Lung (tissue), 12 donors: ENCODE measurements around the gene LMBR1. TPM values are rescaled to one million over a fixed set of nuclear protein-coding genes. Genes with fewer than 3 reads are reported as not detected.
"Not testable (repeated sequence)": the region's sequence is repeated elsewhere in the genome, so short reads cannot be mapped to it uniquely, and the experiment has no call there.

ENCODE experiments used
- ATAC-seq: fragments of 200-7000 bp; cut with Tn5 transposase; one replicate; pipeline ENCODE4 v1.9.1; 2020; ENCODE audit warnings: moderate number of reproducible peaks; ENCODE audit not compliant: insufficient read depth, low FRiP score
- DNase-seq, 3 donors: peaks; one replicate each; pipeline ENCODE4 v3.0.0-alpha.2; 2013 to 2017
- H3K27ac ChIP-seq, 2 donors: one replicate each; pipeline ENCODE4 v1.5.1; 2013; ENCODE audit warnings: mild to moderate bottlenecking in 2 of 2, moderate library complexity in 2 of 2, control low read depth in 1 of 2, inconsistent platforms in 1 of 2, low read depth in 1 of 2, low read length in 1 of 2
- H3K27me3 ChIP-seq, 3 donors: one replicate each; pipeline ENCODE4 v1.5.1; 2013; ENCODE audit warnings: low read length in 2 of 3; ENCODE audit not compliant: control insufficient read depth in 3 of 3, insufficient read depth in 3 of 3
- H3K36me3 ChIP-seq, 4 donors: one replicate each; pipeline ENCODE4 v1.5.1; 2013; ENCODE audit warnings: low read length in 4 of 4, mild to moderate bottlenecking in 1 of 4, moderate library complexity in 1 of 4; ENCODE audit not compliant: control insufficient read depth in 4 of 4, insufficient read depth in 4 of 4
- H3K4me1 ChIP-seq, 5 donors: one replicate each; pipeline ENCODE4 v1.5.1; 2013; ENCODE audit warnings: low read length in 5 of 5, mild to moderate bottlenecking in 2 of 5, moderate library complexity in 1 of 5; ENCODE audit not compliant: control insufficient read depth in 5 of 5, insufficient read depth in 5 of 5
- H3K4me3 ChIP-seq: one replicate; pipeline ENCODE4 v1.5.1; 2013; ENCODE audit warnings: mild to moderate bottlenecking, control low read depth, moderate library complexity
- H3K9ac ChIP-seq, 2 donors: one replicate each; pipeline ENCODE4 v1.5.1; 2013; ENCODE audit warnings: low read length in 2 of 2, control low read depth in 1 of 2; ENCODE audit not compliant: insufficient read depth in 1 of 2
- H3K9me3 ChIP-seq, 4 donors: one replicate each; pipeline ENCODE4 v1.5.1; 2013; ENCODE audit warnings: low read length in 3 of 4, mild to moderate bottlenecking in 1 of 4, moderate library complexity in 1 of 4; ENCODE audit not compliant: control insufficient read depth in 4 of 4, insufficient read depth in 3 of 4
- WGBS, 2 donors: extraction: QIAGEN DNeasy Blood & Tissue Kit; methylation state at CpG; one replicate each; pipeline ENCODE4 v1.1.7; 2013; 5-methylcytosine and 5-hydroxymethylcytosine counted together
- polyA plus RNA-seq, 2 donors: library from polyadenylated mRNA; stranded (reverse); fragments of 200-250 nt; gene quantifications; one replicate each; pipeline ENCODE4 v1.2.1, GENCODE V29; 2013
- total RNA-seq, 2 donors: library from RNA; depleted of rRNA in 1 of 2; stranded (reverse); fragments of >200 nt in 1 of 2; gene quantifications; one replicate each; pipeline ENCODE4 v1.2.1, GENCODE V29; 2014 to 2021
- TF ChIP-seq, protein P1 (sequence below): IDR thresholded peaks from 2 replicates; pipeline ENCODE4 v1.5.1; 2012; ENCODE audit warnings: mild to moderate bottlenecking; ENCODE audit errors: control extremely low read depth, extremely low read depth
- donor health status: control.
- donor health status: control.
- donor health status: Bipolar disorder and iron deficiency.
- donor health status: healthy.
- donor health status: DM: yes; HTN: yes; CAD: no.

LMBR1 gene
- total and polyA plus RNA-seq, 4 donors, result 9.7 to 119 (median 45.0) TPM

DNA sequence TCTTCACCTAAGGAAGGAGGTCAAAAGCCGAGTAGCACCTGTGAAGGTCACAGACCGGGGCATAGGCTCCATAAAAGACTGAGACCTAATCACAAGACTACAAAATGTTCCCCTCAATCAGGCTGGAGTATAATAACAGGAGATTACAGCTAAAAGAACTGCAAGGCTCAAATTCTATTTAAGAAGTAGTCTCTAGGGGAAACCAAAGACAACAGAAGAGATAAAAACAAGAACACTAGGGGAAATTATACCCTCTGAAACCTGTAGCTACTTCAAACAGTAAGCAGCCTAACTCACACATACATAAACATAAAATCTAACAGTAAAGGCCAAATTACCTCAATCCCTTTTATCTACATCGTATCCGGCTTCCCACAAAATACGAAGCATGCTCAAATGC is 38.3 kb downstream of the LMBR1 start:
- no peak for ATAC-seq
- H3K36me3 ChIP-seq, result peaks cover 0 to 2% (median 0%) of the 10 kb centered on the region in 4 donors
- DNase-seq, result no peak
- no peak overlapping the region for H3K9ac ChIP-seq
- H3K4me1 ChIP-seq, result peaks cover 0 to 1% (median 0%) of the 10 kb centered on the region in 5 donors
- H3K4me3 ChIP-seq, result no peak overlapping the region
- TF ChIP-seq, protein P1, sequence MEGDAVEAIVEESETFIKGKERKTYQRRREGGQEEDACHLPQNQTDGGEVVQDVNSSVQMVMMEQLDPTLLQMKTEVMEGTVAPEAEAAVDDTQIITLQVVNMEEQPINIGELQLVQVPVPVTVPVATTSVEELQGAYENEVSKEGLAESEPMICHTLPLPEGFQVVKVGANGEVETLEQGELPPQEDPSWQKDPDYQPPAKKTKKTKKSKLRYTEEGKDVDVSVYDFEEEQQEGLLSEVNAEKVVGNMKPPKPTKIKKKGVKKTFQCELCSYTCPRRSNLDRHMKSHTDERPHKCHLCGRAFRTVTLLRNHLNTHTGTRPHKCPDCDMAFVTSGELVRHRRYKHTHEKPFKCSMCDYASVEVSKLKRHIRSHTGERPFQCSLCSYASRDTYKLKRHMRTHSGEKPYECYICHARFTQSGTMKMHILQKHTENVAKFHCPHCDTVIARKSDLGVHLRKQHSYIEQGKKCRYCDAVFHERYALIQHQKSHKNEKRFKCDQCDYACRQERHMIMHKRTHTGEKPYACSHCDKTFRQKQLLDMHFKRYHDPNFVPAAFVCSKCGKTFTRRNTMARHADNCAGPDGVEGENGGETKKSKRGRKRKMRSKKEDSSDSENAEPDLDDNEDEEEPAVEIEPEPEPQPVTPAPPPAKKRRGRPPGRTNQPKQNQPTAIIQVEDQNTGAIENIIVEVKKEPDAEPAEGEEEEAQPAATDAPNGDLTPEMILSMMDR, result no peak
- no peaks in the 10 kb centered on the region for H3K27me3 ChIP-seq
- H3K9me3 ChIP-seq, result peaks cover 2 to 10% (median 5%) of the 10 kb centered on the region in 4 donors
- H3K27ac ChIP-seq, result no peak overlapping the region
- 97 to 100% methylated on average over 5 of the region's 5 CpGs for WGBS, 2 donors

DNA sequence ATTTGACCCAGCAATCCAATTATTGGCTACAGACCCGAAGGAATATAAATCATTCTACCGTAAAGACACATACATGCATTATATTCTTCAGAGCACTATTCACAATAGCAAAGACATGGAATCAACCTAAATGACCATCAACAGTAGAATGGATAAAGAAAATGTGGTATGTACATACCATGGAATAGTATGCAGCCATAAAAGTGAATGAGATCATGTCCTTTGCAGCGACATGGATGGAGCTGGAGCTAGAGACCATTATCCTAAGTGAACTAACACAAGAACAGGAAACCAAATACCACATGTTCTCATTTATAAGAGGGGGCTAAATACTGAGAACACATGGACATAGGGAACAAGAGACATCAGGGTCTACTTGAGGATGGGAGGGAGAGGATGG is 44.0 kb downstream of the LMBR1 start:
- TF ChIP-seq, protein P1, result no peak
- Histone ChIP-seq H3K9ac (no peak overlapping the region), H3K27ac (no peak overlapping the region), H3K4me3 (no peak overlapping the region), H3K4me1 (no peaks in the 10 kb centered on the region), H3K9me3 (peaks cover 0 to 2% (median under 1%) of the 10 kb centered on the region in 4 donors), H3K36me3 (peaks cover 0 to 2% (median 0%) of the 10 kb centered on the region in 4 donors), H3K27me3 (no peaks in the 10 kb centered on the region)
- ATAC-seq (no peak), DNase-seq (no peak)
- 98 to 99% methylated on average over 3 of the region's 3 CpGs for WGBS, 2 donors

DNA sequence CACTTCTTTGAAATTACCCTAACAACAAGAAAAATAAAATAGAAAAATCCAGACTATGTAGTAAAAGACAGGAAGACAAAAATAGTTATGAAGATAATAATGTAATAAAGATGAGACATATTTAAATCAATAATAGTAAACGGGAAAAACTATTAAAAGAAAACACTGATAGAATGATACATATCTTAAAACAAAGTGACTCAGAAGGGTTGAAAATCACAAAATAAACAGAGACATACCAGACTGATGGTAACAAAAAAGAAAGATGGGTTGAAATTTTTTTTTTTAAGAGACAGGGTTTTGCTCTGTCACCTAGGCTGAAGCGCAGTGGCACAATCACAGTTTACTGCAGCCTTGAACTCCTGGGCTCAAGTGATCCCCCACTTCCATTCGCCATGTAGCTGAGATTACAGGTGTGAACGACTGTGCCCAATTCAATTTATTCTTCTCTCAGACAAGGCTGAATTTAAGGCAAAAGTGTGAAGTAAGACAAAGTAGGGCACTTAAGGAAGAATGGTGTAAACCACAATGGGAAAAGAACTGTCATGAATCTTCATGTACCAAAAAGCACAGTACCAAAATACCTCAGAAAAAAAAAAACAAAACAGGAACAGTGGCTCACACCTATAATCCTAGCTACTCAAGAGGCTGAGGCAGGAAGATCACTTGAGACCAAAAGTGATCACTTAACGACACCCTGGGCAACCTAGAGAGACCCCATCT is 47.4 kb downstream of the LMBR1 start:
- WGBS, 2 donors, result 85 to 87% methylated on average over 5 of the region's 5 CpGs
- no peak overlapping the region for H3K9ac ChIP-seq
- H3K36me3 ChIP-seq, result no peaks in the 10 kb centered on the region
- ATAC-seq (no peak), DNase-seq (no peak)
- no peak overlapping the region for H3K4me3 ChIP-seq
- H3K4me1 ChIP-seq, result peaks cover 0 to 17% (median 0%) of the 10 kb centered on the region in 5 donors
- H3K9me3 ChIP-seq, result no peaks in the 10 kb centered on the region
- H3K27ac ChIP-seq, result no peak overlapping the region
- no peaks in the 10 kb centered on the region for H3K27me3 ChIP-seq
- TF ChIP-seq, protein P1, result no peak

DNA sequence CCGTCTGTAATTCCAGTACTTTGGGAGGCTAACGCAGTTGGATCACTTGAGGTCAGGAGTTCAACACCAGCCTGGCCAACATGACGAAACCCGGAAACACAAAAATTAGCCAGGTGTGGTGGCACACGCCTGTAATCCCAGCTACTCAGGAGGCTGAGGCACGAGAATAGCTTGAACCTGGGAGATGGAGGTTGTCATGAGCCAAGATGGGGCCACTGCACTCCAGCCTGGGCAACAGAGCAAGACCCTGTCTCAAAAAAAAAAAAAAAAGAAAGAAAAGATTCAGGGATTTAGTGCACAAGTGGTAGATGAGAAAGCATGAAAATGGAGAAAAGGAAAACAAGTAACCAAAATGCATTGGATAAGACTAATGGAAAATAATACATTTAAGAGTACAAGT is 49.4 kb downstream of the LMBR1 start:
- H3K27me3 ChIP-seq, H3K9me3 ChIP-seq, H3K4me3 ChIP-seq, DNase-seq, H3K36me3 ChIP-seq, ATAC-seq, H3K27ac ChIP-seq, H3K9ac ChIP-seq: not testable (repeated sequence)
- peaks cover 0 to 19% (median 2%) of the 10 kb centered on the region in 5 donors for H3K4me1 ChIP-seq
- 81 to 99% methylated on average over 6 of the region's 6 CpGs for WGBS, 2 donors
